Activated CD8-positive, alpha-beta memory T cell treated with anti-CD3 and anti-CD28 coated beads, Interleukin-2, amount 50 U/mL, for 24 hours (primary cell): ENCODE measurements around the gene SAC3D1.

Experiments used
- DNase-seq: peaks from one replicate; pipeline ENCODE4 v3.0.0-alpha.2; 2020; ENCODE audit errors: extremely low read depth

Gene SAC3D1

GRCh38 chr11:65026810-65027209 is 14.2 kb upstream of the SAC3D1 start:
- no peak for DNase-seq

- peak; percentile 77 for DNase-seq
These were observed 13.6 kb upstream of the SAC3D1 start, which contains the start of gene SNX15 for GRCh38 chr11:65027213-65028067. TSS of gene SNX15 (plus strand) at chr11:65027439. CDS start at chr11:65027538, 99 bp downstream.

GRCh38 chr11:65032216-65032615 is 8.8 kb upstream of the SAC3D1 start:
- no peak for DNase-seq

GRCh38 chr11:65034423-65034822 is 6.6 kb upstream of the SAC3D1 start:
- no peak for DNase-seq

GRCh38 chr11:65035579-65035978 is 5.4 kb upstream of the SAC3D1 start:
- no peak for DNase-seq

- DNase-seq = no peak
These were observed 4.1 kb upstream of the SAC3D1 start for GRCh38 chr11:65036931-65037330.

GRCh38 chr11:65040520-65040846 is 527 bp upstream of the SAC3D1 start:
- no peak for DNase-seq

GRCh38 chr11:65042891-65043290 is 1.9 kb downstream of the SAC3D1 start:
- DNase-seq = no peak

- no peak for DNase-seq
These were observed 3.0 kb downstream of the SAC3D1 start for GRCh38 chr11:65043881-65044501.

- DNase-seq = no peak
These were observed 4.1 kb downstream of the SAC3D1 start for GRCh38 chr11:65045061-65045460.

- DNase-seq = no peak
These were observed 4.7 kb downstream of the SAC3D1 start for GRCh38 chr11:65045728-65046127.

GRCh38 chr11:65047581-65048422 is 6.8 kb downstream of the SAC3D1 start:
- no peak for DNase-seq

- no peak for DNase-seq
These were observed 10.4 kb downstream of the SAC3D1 start for GRCh38 chr11:65051398-65051858.

GRCh38 chr11:65053827-65054508 is 13.0 kb downstream of the SAC3D1 start:
- no peak for DNase-seq

- no peak for DNase-seq
These were observed 14.5 kb downstream of the SAC3D1 start for GRCh38 chr11:65055538-65055937.

GRCh38 chr11:65056999-65057398 is 16.0 kb downstream of the SAC3D1 start:
- no peak for DNase-seq

GRCh38 chr11:65057526-65057925 is 16.5 kb downstream of the SAC3D1 start:
- DNase-seq = no peak

- DNase-seq = no peak
These were observed 17.0 kb downstream of the SAC3D1 start for GRCh38 chr11:65058012-65058411.

- DNase-seq = no peak
These were observed 17.5 kb downstream of the SAC3D1 start, which contains the start of gene NAALADL1 for GRCh38 chr11:65058419-65059054. TSS of gene NAALADL1 (minus strand) at chr11:65058553. CDS start at chr11:65058521, 32 bp downstream.

- no peak for DNase-seq
These were observed 18.5 kb downstream of the SAC3D1 start for GRCh38 chr11:65059523-65059922.
